Ishikawa (cell line): ENCODE results near the gene FABP3.

Experiments
- CEBPB ChIP-seq: IDR thresholded peaks from 2 replicates; pipeline ENCODE4 v1.6.1; 2012
- CREB1 ChIP-seq: IDR thresholded peaks from 2 replicates; pipeline ENCODE4 v1.6.1; 2012; ENCODE audit warnings: low read depth
- EGR1 ChIP-seq: IDR thresholded peaks from 2 replicates; pipeline ENCODE4 v1.6.1; 2012
- EP300 ChIP-seq: IDR thresholded peaks from 2 replicates; pipeline ENCODE4 v1.6.1; 2012; ENCODE audit warnings: borderline replicate concordance
- FOXM1 ChIP-seq: IDR thresholded peaks from 2 replicates; pipeline ENCODE4 v1.6.1; 2012; ENCODE audit warnings: low read depth, borderline replicate concordance
- MAX ChIP-seq: IDR thresholded peaks from 2 replicates; pipeline ENCODE4 v1.6.1; 2012
- RAD21 ChIP-seq: IDR thresholded peaks from 2 replicates; pipeline ENCODE4 v1.6.1; 2012; ENCODE audit warnings: low read depth
- REST ChIP-seq: IDR thresholded peaks from 2 replicates; pipeline ENCODE4 v1.6.1; 2012; ENCODE audit warnings: low read depth, mild to moderate bottlenecking
- TAF1 ChIP-seq: IDR thresholded peaks from 2 replicates; pipeline ENCODE4 v1.6.1; 2012; ENCODE audit warnings: low read depth, mild to moderate bottlenecking
- TCF12 ChIP-seq: IDR thresholded peaks from 2 replicates; pipeline ENCODE4 v1.6.1; 2012; ENCODE audit warnings: low read depth
- TEAD4 ChIP-seq: IDR thresholded peaks from 2 replicates; pipeline ENCODE4 v1.6.1; 2012
- USF1 ChIP-seq: IDR thresholded peaks from 2 replicates; pipeline ENCODE4 v1.6.1; 2012
- YY1 ChIP-seq: IDR thresholded peaks from 2 replicates; pipeline ENCODE4 v1.6.1; 2012; ENCODE audit warnings: low read depth
- ZBTB7A ChIP-seq: IDR thresholded peaks from 2 replicates; pipeline ENCODE4 v1.6.1; 2012; ENCODE audit warnings: low read depth

Gene FABP3

GRCh38 chr1:31400393-31400792 lies 27.5 kb upstream of the FABP3 start:
- TF ChIP-seq USF1, result no peak
- no peak for TF ChIP-seq RAD21
- TF ChIP-seq ZBTB7A, result no peak
- TF ChIP-seq TEAD4, result no peak
- no peak for TF ChIP-seq CEBPB
- no peak for TF ChIP-seq TCF12
- no peak for TF ChIP-seq CREB1
- TF ChIP-seq MAX, result no peak
- TF ChIP-seq YY1, result no peak
- no peak for TF ChIP-seq EP300
- TF ChIP-seq EGR1, result no peak
- TF ChIP-seq REST, result no peak
- TF ChIP-seq FOXM1, result no peak

- TF ChIP-seq MAX, result no peak
- no peak for TF ChIP-seq EP300
- TF ChIP-seq TCF12, result no peak
- TF ChIP-seq REST, result no peak
- no peak for TF ChIP-seq YY1
- TF ChIP-seq USF1, result no peak
- TF ChIP-seq FOXM1, result no peak
- no peak for TF ChIP-seq TEAD4
- no peak for TF ChIP-seq EGR1
- no peak for TF ChIP-seq ZBTB7A
- no peak for TF ChIP-seq CEBPB
- no peak for TF ChIP-seq TAF1
- no peak for TF ChIP-seq RAD21
Observed at GRCh38 chr1:31399976-31400375, 27.1 kb upstream of the FABP3 start.

- TF ChIP-seq TEAD4, result no peak
Observed at GRCh38 chr1:31398246-31398645, 25.4 kb upstream of the FABP3 start.

- no peak for TF ChIP-seq FOXM1
- no peak for TF ChIP-seq EP300
- no peak for TF ChIP-seq CEBPB
- no peak for TF ChIP-seq TCF12
- no peak for TF ChIP-seq ZBTB7A
- no peak for TF ChIP-seq REST
- TF ChIP-seq CREB1, result no peak
- no peak for TF ChIP-seq TEAD4
- TF ChIP-seq MAX, result no peak
- no peak for TF ChIP-seq YY1
- TF ChIP-seq RAD21, result no peak
- TF ChIP-seq USF1, result no peak
Observed at GRCh38 chr1:31397360-31398095, 24.7 kb upstream of the FABP3 start.
